ENCODE results near the gene AANAT.

DNA sequence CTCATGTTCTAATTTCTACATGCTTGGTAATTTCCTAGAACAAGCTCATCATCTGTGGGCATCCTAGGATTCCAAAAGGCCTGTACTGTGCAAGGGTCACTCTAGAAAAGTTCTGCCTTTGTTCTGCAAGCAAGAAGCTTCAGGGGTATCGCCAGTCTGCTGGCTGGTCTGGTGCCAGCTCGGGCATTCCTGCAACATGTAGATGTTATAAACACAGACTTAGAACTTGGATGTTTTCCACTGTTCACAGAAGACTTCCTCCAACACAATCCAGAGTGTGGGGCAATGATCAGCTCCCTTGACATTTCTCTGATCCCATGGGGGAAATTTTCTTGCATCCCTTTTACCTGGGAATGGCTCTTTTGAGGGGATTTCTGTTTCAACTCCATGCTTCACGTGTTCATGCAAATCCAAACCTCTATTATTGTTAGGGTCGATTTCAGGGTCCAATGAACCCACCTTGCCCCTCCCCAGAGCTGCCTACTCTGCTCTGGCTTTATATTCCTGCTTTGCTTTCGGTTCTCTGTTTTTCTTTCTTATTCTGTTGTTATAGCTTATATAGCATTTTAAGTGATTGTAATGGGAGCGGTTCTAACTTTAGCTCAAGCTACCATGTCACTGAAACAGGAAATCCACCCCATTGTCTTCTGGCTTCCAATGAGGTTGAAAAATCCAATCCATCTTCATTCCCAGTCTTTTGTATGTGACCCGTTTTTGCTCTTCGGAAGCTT lies 39.7 kb upstream of the AANAT start:
- TF ChIP-seq, protein P1, sequence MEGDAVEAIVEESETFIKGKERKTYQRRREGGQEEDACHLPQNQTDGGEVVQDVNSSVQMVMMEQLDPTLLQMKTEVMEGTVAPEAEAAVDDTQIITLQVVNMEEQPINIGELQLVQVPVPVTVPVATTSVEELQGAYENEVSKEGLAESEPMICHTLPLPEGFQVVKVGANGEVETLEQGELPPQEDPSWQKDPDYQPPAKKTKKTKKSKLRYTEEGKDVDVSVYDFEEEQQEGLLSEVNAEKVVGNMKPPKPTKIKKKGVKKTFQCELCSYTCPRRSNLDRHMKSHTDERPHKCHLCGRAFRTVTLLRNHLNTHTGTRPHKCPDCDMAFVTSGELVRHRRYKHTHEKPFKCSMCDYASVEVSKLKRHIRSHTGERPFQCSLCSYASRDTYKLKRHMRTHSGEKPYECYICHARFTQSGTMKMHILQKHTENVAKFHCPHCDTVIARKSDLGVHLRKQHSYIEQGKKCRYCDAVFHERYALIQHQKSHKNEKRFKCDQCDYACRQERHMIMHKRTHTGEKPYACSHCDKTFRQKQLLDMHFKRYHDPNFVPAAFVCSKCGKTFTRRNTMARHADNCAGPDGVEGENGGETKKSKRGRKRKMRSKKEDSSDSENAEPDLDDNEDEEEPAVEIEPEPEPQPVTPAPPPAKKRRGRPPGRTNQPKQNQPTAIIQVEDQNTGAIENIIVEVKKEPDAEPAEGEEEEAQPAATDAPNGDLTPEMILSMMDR (IDR thresholded peaks at IDR 0.05): no peak
- TF ChIP-seq POLR2A (IDR thresholded peaks at IDR 0.05): no peak

Data from adrenal gland (tissue), 5 donors.